Vagina (tissue), 2 donors: Measurements from ENCODE around the gene TUBGCP3. TPM values are rescaled to one million over a fixed set of nuclear protein-coding genes. Genes with fewer than 3 reads are reported as not detected.

Source experiments
- DNase-seq, 2 donors: peaks; one replicate each; pipeline ENCODE4 v3.0.0-alpha.2; 2017; ENCODE audit errors: extremely low spot score in 2 of 2
- H3K27ac ChIP-seq: fragments of 200-600 bp; sonication (generic); one replicate; pipeline ENCODE4 v1.5.1; 2019
- H3K27me3 ChIP-seq: fragments of 200-600 bp; sonication (generic); one replicate; pipeline ENCODE4 v1.5.1; 2019
- H3K36me3 ChIP-seq, 2 donors: fragments of 200-600 bp; sonication (generic); one replicate each; pipeline ENCODE4 v1.5.1; 2017 to 2019
- H3K4me1 ChIP-seq: fragments of 200-600 bp; sonication (generic); one replicate; pipeline ENCODE4 v1.5.1; 2019
- H3K4me3 ChIP-seq, 2 donors: fragments of 200-600 bp; sonication (generic); 1 replicate in 1 of 2; 2 replicates in 1 of 2; pipeline ENCODE4 v1.5.1; 2016 to 2019
- H3K9me3 ChIP-seq: fragments of 200-600 bp; sonication (generic); one replicate; pipeline ENCODE4 v1.5.1; 2019
- POLR2A ChIP-seq, 2 donors: fragments of 450-650 bp; IDR thresholded peaks; one replicate each; pipeline ENCODE4 v1.6.1; 2017; ENCODE audit warnings: antibody characterized with exemption in 2 of 2, mild to moderate bottlenecking in 2 of 2, moderate library complexity in 2 of 2
- POLR2AphosphoS5 ChIP-seq, 2 donors: sonication (generic); formaldehyde crosslinking; IDR thresholded peaks; one replicate each; pipeline ENCODE4 v1.9.0; 2017; ENCODE audit warnings: antibody characterized with exemption in 2 of 2, mild to moderate bottlenecking in 2 of 2, low read depth in 1 of 2; ENCODE audit not compliant: insufficient read depth in 1 of 2
- intact Hi-C: fragments of 100-400 bp; cut with DNase I; formaldehyde crosslinking; loops from one replicate; pipeline ENCODE4 v1.15.1; 2023
- total RNA-seq: library from RNA; depleted of rRNA; stranded (reverse); fragments of >200 nt; gene quantifications from one replicate; pipeline ENCODE4 v1.2.3, GENCODE V29; 2016
- TF ChIP-seq, protein P1 (sequence below), 3 experiments: fragments of 450-650 bp in 2 of 3; fragments of 200-600 bp in 1 of 3; sonication (generic) in 1 of 3; IDR thresholded peaks; one replicate each; pipeline ENCODE4 v1.5.1; 2017 to 2019; ENCODE audit warnings: antibody characterized with exemption in 3 of 3, mild to moderate bottlenecking in 2 of 3, moderate library complexity in 2 of 3

The TUBGCP3 gene
- total RNA-seq, 1 donor from 2014 or later = 23.3 TPM

GRCh38 chr13:112510002-112510780 lies 77.8 kb downstream of the TUBGCP3 start:
- TF ChIP-seq POLR2AphosphoS5 (IDR thresholded peaks at IDR 0.05; ENCODE audit: insufficient read depth in 1 of 2, low read depth in 1 of 2) (no peak), POLR2A (IDR thresholded peaks at IDR 0.05) (no peak)
- TF ChIP-seq, protein P1, sequence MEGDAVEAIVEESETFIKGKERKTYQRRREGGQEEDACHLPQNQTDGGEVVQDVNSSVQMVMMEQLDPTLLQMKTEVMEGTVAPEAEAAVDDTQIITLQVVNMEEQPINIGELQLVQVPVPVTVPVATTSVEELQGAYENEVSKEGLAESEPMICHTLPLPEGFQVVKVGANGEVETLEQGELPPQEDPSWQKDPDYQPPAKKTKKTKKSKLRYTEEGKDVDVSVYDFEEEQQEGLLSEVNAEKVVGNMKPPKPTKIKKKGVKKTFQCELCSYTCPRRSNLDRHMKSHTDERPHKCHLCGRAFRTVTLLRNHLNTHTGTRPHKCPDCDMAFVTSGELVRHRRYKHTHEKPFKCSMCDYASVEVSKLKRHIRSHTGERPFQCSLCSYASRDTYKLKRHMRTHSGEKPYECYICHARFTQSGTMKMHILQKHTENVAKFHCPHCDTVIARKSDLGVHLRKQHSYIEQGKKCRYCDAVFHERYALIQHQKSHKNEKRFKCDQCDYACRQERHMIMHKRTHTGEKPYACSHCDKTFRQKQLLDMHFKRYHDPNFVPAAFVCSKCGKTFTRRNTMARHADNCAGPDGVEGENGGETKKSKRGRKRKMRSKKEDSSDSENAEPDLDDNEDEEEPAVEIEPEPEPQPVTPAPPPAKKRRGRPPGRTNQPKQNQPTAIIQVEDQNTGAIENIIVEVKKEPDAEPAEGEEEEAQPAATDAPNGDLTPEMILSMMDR (IDR thresholded peaks at IDR 0.05) = no peak
- peaks cover 0 to 4% of the 10 kb centered on the region in 2 donors for H3K36me3 ChIP-seq
- H3K9me3 ChIP-seq = no peaks in the 10 kb centered on the region
- intact Hi-C loops = no loop called here
- no peak for DNase-seq
- no peaks in the 10 kb centered on the region for H3K4me1 ChIP-seq
- H3K27ac ChIP-seq = no peak overlapping the region
- no peaks in the 10 kb centered on the region for H3K27me3 ChIP-seq
- H3K4me3 ChIP-seq = no peak overlapping the region

DNA sequence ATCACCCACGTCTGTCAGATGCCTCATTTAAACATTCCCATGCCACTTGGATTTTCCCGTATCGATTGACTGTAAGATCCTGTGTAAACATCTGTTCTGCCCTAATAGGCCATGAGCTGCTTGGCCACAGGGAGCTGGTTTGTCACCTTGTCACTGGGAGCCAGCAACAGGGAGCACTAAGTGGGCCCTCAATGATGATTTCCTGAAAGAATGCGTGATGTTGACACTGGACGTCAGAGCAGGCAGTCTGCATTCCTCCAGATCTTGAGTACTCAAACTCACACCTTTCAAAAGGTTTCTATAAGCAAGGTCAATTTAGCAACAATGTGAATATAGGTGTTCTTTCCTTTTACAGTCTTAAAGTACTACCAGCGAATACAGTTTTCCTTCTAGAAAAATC lies 78.8 kb downstream of the TUBGCP3 start:
- DNase-seq = no peak
- H3K27ac ChIP-seq = no peak overlapping the region
- intact Hi-C loops = no loop called here
- H3K4me1 ChIP-seq = no peaks in the 10 kb centered on the region
- H3K36me3 ChIP-seq = peaks cover 0 to 10% of the 10 kb centered on the region in 2 donors
- no peaks in the 10 kb centered on the region for H3K27me3 ChIP-seq
- no peaks in the 10 kb centered on the region for H3K9me3 ChIP-seq
- H3K4me3 ChIP-seq = no peak overlapping the region
- TF ChIP-seq, protein P1 (IDR thresholded peaks at IDR 0.05) = no peak
- no peak for TF ChIP-seq POLR2A (IDR thresholded peaks at IDR 0.05)
- TF ChIP-seq POLR2AphosphoS5 (IDR thresholded peaks at IDR 0.05; ENCODE audit: insufficient read depth in 1 of 2, low read depth in 1 of 2) = no peak

- H3K9me3 ChIP-seq = no peaks in the 10 kb centered on the region
- H3K36me3 ChIP-seq = peaks cover 3 to 39% of the 10 kb centered on the region in 2 donors
Measured at GRCh38 chr13:112506046-112506445, 81.9 kb downstream of the TUBGCP3 start.

DNA sequence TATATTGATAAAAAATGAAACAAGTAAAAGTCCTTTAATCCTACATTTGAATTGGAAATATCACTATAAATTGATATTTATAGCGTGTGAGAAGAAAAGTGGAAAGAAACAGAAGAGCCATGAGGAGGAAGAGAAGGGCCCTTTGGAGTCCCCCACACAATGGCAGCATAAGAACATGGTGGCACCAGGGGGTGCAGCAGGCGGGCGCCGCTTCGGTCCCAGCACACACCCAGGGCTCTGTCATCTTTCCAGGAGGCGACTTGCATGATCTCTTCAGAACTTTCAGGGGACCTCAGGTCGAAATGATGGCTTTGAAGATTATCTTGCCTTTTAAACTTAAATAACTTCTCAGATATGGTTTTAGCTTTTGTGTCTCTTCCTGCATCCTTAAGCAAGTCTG lies 91.8 kb downstream of the TUBGCP3 start:
- no peak for DNase-seq
- H3K9me3 ChIP-seq = no peaks in the 10 kb centered on the region
- no peak overlapping the region for H3K27ac ChIP-seq
- intact Hi-C loops = no loop called here
- H3K4me3 ChIP-seq = no peak overlapping the region
- H3K27me3 ChIP-seq = no peaks in the 10 kb centered on the region
- H3K36me3 ChIP-seq = peaks cover 0 to 27% of the 10 kb centered on the region in 2 donors
- no peaks in the 10 kb centered on the region for H3K4me1 ChIP-seq
- TF ChIP-seq POLR2A (IDR thresholded peaks at IDR 0.05) (no peak), POLR2AphosphoS5 (IDR thresholded peaks at IDR 0.05; ENCODE audit: insufficient read depth in 1 of 2, low read depth in 1 of 2) (no peak)
- TF ChIP-seq, protein P1 (IDR thresholded peaks at IDR 0.05) = no peak

More at GRCh38 chr13:112506046-112506445, 81.9 kb downstream of the TUBGCP3 start:
- DNase-seq = no peak
- H3K4me1 ChIP-seq = no peaks in the 10 kb centered on the region
- H3K4me3 ChIP-seq = no peak overlapping the region
- TF ChIP-seq, protein P1 (IDR thresholded peaks at IDR 0.05) = no peak
- TF ChIP-seq POLR2A (IDR thresholded peaks at IDR 0.05) (no peak), POLR2AphosphoS5 (IDR thresholded peaks at IDR 0.05; ENCODE audit: insufficient read depth in 1 of 2, low read depth in 1 of 2) (no peak)
- no peak overlapping the region for H3K27ac ChIP-seq
- H3K27me3 ChIP-seq = no peaks in the 10 kb centered on the region
- intact Hi-C loops = no loop called here

GRCh38 chr13:112495465-112495864 lies 92.5 kb downstream of the TUBGCP3 start:
- no peak for TF ChIP-seq POLR2A (IDR thresholded peaks at IDR 0.05)
- TF ChIP-seq, protein P1 (IDR thresholded peaks at IDR 0.05) = no peak
- TF ChIP-seq POLR2AphosphoS5 (IDR thresholded peaks at IDR 0.05; ENCODE audit: insufficient read depth in 1 of 2, low read depth in 1 of 2) = no peak
- peaks cover 0 to 20% of the 10 kb centered on the region in 2 donors for H3K36me3 ChIP-seq
- no peaks in the 10 kb centered on the region for H3K27me3 ChIP-seq
- intact Hi-C loops = no loop called here
- no peak for DNase-seq
- no peak overlapping the region for H3K4me3 ChIP-seq
- no peaks in the 10 kb centered on the region for H3K9me3 ChIP-seq
- no peak overlapping the region for H3K27ac ChIP-seq
- no peaks in the 10 kb centered on the region for H3K4me1 ChIP-seq
